Activated naive CD8-positive, alpha-beta T cell treated with anti-CD3 and anti-CD28 coated beads, Interleukin-2, amount 10 ng/mL, durations not matched to agents 7 days and 5 days (primary cell): ENCODE results near the gene CMSS1. TPM values are rescaled to one million over a fixed set of nuclear protein-coding genes. Genes with fewer than 3 reads are reported as not detected.

Experiments
- ATAC-seq: fragments of 150-1000 bp; cut with Tn5 transposase; one replicate; pipeline ENCODE4 v1.10.0; 2021; ENCODE audit warnings: low read depth, moderate library complexity
- POLR2A ChIA-PET: fragments of 350-600 bp; sonication (Branson Sonifier 250); formaldehyde crosslinking; loops from one replicate; lab custom pipeline; 2021; ENCODE audit warnings: antibody characterized with exemption; lab: Charles Lee
- DNase-seq: peaks from one replicate; pipeline ENCODE4 v3.0.0; 2021
- H3K27ac Mint-ChIP-seq: one replicate; pipeline ENCODE4 v1.8.0; 2022; ENCODE audit warnings: mild to moderate bottlenecking, mixed read lengths
- H3K27me3 Mint-ChIP-seq: one replicate; pipeline ENCODE4 v1.8.0; 2022; ENCODE audit warnings: mild to moderate bottlenecking, moderate library complexity, mixed read lengths
- H3K36me3 Mint-ChIP-seq: one replicate; pipeline ENCODE4 v1.8.0; 2021; ENCODE audit warnings: mild to moderate bottlenecking, mixed read lengths
- H3K4me1 Mint-ChIP-seq: one replicate; pipeline ENCODE4 v1.8.0; 2021; ENCODE audit warnings: mixed read lengths
- H3K4me3 Mint-ChIP-seq: one replicate; pipeline ENCODE4 v1.8.0; 2022; ENCODE audit warnings: mild to moderate bottlenecking, moderate library complexity, mixed read lengths
- H3K9me3 Mint-ChIP-seq: one replicate; pipeline ENCODE4 v1.8.0; 2021; ENCODE audit warnings: mixed read lengths
- total RNA-seq, 2 experiments: library from RNA; stranded (reverse); gene quantifications; one replicate each; pipeline ENCODE4 v1.2.3, GENCODE V29; 2021

CMSS1 gene
- total RNA-seq, 2 experiments from 2014 or later, result 24.2 to 31.8 TPM

DNA sequence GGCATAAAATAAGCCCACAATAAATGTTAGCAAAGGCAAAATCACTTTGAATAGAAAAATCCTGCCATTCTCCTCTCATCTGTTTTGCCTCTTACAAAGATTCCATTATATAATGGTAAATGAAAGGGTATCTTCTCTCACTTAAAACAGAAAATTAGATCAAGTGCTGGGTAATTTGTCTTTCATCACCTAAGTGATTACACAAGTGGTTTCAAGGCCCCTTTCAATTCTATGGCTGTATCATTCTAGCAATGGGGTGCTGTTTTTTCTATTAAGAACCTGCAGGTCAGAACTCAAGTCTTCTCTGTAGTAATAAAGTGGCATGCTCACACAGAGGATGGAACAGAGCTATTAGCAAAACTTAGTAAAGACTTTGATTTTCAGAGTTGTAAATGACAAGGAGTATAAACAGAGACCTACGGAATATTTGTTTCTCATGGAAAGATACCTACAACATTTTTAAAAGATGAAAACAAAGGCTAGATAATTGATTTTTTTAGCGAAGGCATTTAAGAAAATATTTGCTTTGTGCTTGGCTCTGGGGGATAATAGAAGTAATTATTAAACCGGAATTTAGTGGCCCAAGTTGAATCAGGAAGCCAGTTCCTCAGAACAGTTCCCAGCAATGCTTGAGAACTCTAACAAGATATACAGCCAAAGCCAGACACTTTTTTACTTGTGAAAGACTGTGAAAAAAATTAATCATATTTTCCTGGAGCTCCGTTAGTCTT is 137.4 kb downstream of the CMSS1 start:
- no peaks in the 10 kb centered on the region for H3K9me3 Mint-ChIP-seq
- H3K4me3 Mint-ChIP-seq, result no peak overlapping the region
- peaks cover 4% of the 10 kb centered on the region for H3K36me3 Mint-ChIP-seq
- H3K27ac Mint-ChIP-seq, result no peak overlapping the region
- H3K27me3 Mint-ChIP-seq, result no peaks in the 10 kb centered on the region
- ATAC-seq, result no peak
- no peak for DNase-seq
- peaks cover 14% of the 10 kb centered on the region for H3K4me1 Mint-ChIP-seq
- POLR2A ChIA-PET, result no interaction called here

DNA sequence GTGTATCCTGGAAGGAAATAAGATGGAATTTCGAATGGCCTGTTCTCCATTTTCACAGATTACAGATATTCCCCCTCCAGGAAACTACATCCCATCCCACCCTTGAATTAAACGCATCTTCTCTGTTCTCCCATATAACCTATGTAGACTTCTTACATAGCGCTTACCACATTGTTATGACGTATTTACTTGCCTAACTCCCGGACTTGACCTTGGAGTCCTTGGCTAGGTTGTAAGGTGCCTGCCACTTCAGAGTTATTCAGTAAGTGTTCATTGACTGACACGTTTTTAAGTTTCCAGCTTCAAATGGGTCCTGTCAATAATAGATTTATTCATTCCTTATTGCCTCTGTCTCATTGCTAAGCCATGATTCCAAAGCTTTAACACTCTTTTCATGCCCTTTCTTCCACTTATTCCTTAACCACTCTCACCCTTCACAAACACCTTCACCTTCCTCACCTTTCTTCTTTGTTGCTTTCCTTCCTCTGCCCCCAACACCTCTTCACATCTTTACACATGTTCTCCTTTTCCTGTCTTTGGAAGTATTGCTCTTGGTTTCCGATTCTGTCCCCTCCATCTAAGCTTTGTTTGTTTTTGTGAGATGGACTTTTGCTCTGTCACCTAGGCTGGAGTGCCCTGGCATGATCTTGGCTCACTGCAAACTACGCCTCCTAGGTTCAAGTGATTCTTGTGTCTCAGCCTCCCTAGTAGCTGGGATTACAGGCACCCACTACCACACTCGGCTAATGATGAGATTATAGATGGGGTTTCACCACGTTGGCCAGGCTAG is 138.3 kb downstream of the CMSS1 start:
- Mint-ChIP-seq H3K4me3 (no peak overlapping the region), H3K9me3 (no peaks in the 10 kb centered on the region), H3K27ac (no peak overlapping the region), H3K36me3 (peaks cover 4% of the 10 kb centered on the region), H3K27me3 (no peaks in the 10 kb centered on the region), H3K4me1 (peaks cover 13% of the 10 kb centered on the region)
- no peak for DNase-seq
- no peak for ATAC-seq
- POLR2A ChIA-PET, result no interaction called here

DNA sequence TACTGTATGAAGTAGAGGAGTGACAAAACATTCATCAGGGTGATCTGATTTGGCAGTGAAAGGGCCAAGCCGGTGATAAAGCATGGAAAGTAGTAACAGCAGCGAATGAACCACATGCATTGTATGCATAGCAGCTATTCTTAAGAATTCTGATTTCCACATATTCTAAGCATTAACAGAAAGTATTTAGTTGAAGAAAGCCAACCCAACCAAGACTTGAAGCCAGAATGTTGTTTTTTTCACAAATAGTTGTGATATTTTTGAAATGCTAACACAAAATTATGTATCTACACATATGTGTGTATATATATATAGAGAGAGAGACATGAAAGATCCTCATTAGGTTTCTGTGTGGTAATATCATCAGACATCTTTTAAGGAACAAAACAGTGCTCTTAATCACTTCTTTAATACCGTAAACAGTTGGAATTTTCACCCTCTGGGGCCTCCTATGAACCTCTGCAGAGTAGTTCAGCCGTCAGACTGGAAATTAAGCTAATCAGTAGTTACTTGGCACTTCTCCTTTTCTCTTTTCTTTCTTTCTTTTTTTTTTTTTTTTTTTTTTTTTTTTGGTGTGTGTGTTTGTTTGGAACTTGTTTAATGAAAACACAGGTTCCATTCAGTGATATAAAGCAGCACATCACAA is 139.6 kb downstream of the CMSS1 start:
- no peaks in the 10 kb centered on the region for H3K9me3 Mint-ChIP-seq
- H3K4me3 Mint-ChIP-seq, result no peak overlapping the region
- DNase-seq (no peak), ATAC-seq (no peak)
- H3K4me1 Mint-ChIP-seq, result peaks cover 15% of the 10 kb centered on the region
- H3K27ac Mint-ChIP-seq, result no peak overlapping the region
- H3K27me3 Mint-ChIP-seq, result no peaks in the 10 kb centered on the region
- POLR2A ChIA-PET, result no interaction called here
- H3K36me3 Mint-ChIP-seq, result peaks cover 3% of the 10 kb centered on the region

DNA sequence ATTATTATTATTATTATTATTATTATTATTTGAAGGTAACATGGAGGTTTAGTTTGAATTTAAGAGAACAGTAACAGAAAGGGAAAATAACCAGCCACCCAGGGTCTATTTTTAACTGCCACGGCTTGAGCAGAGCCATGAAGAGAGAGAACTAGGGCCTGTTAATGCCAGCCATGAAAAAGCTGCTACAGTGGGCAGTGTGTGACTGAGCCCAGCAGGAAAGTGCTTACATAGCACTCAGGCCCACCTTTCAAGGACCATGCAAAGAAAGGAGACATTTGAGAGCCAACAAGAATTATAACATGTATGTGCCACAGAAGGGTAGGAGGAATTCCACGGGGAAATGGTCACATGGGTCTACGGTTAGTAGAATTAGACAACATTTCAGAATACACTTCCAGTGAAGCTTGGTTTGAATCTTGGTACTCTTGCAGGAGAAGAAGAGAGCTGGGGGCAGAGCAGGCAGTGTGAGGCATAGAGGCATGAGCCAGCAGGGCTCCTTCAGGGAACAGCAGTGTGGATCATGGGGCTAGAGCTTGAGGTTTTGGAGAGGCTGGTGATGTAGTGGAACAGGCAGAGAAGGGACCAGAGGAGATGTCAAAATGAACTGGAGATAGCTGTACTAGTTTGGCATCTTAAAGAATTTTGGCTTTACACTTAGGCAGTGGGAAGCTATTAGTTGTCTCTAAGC is 140.7 kb downstream of the CMSS1 start:
- peaks cover 11% of the 10 kb centered on the region for H3K4me1 Mint-ChIP-seq
- no peaks in the 10 kb centered on the region for H3K27me3 Mint-ChIP-seq
- POLR2A ChIA-PET, result no interaction called here
- DNase-seq (no peak), ATAC-seq (no peak)
- no peaks in the 10 kb centered on the region for H3K9me3 Mint-ChIP-seq
- peaks cover 4% of the 10 kb centered on the region for H3K36me3 Mint-ChIP-seq
- no peak overlapping the region for H3K4me3 Mint-ChIP-seq
- no peak overlapping the region for H3K27ac Mint-ChIP-seq

DNA sequence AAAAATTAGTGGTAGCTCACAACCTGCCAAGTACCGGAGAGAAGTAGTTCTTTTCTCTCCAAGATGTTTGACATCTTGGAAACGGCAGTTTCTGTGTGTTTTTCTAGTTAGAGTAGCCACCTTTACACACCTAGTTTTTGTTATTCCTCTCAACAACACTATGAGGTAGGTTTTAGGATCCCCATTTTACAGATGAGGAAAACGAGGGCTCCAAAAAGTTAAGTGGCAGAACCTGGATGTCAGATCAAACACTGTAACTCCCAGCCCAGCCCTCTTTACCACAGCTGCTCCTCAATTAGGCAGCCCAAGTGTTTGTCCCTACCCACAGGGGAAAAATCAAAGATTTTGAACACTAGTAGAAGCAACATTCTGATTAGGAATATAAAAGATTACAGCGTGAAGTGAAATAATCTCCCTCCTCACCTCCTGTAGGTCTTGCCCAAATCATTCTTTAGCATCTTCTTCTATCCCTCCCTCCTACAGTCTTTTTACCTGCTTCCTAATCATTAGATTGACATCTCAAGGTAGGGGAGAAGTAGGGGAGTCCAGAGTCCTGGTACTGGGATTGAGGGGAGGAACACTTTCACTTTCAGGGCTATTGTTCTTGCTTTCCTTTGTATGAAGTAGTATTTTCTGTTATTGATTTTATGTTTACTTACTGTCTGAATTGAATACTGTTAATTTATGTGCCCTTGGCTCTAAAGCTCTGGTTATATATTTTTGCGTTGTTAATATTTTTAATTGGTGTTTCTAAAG is 142.6 kb downstream of the CMSS1 start:
- H3K36me3 Mint-ChIP-seq, result peaks cover 4% of the 10 kb centered on the region
- ATAC-seq, result no peak
- no peaks in the 10 kb centered on the region for H3K27me3 Mint-ChIP-seq
- no peak for DNase-seq
- H3K4me3 Mint-ChIP-seq, result no peak overlapping the region
- POLR2A ChIA-PET, result no interaction called here
- no peaks in the 10 kb centered on the region for H3K9me3 Mint-ChIP-seq
- peaks cover 7% of the 10 kb centered on the region for H3K4me1 Mint-ChIP-seq
- H3K27ac Mint-ChIP-seq, result no peak overlapping the region

DNA sequence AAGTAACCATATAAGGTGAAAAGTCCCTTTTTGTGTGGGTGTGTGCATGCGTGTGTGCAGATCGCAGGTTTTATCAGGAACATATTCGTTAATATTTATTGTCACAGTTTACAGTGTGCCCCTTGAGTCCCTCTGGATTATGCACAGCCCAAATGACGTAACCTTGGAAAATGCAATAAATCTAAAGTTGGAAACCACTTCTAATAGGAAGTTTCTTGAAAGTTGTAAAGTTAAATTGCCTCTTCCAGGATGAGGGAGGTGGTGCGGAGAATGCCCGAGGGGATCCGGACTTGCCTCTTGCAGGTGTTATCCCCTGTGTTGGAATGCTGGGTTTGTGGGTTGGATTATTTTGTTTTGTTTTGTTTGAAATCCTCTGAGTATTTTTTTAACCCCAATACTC is 143.3 kb downstream of the CMSS1 start:
- H3K27ac Mint-ChIP-seq, result no peak overlapping the region
- peaks cover 4% of the 10 kb centered on the region for H3K36me3 Mint-ChIP-seq
- no peak for ATAC-seq

DNA sequence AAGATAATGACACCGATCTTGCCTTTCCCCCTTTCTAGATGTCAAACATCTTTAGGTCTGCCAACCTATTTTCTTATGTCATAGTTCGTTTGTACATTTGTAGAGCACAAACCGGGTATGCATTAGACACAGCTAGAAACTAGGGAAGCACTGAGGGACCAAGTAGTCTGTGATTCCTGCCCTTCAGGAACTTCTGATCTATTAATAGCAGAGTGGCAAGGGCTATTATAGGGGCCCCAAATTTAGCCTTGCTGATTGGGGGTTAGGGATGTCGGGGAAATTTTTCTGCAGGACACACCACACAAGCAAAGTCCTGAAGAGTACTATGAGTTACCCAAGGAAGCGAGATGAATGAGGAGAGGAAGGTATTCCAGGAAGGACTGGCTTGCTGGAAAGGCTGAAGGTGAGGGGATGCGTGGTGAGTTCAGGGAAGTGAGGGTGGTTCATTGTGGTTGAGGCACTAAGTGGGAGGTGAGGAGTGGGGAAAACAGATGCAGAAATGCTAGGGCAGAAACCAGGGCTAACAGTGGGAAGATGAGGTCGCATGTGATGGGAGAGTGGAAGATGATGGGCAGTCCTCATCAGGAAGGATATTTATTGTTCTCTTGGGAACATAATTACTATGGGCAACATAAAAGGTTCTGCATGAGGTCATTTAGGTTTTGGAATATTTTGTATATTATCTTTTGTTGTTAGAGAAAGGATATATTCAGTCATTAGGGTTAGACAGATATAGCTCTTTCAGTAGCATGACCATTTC is 144.3 kb downstream of the CMSS1 start:
- DNase-seq, result no peak
- Mint-ChIP-seq H3K4me1 (peaks cover 7% of the 10 kb centered on the region), H3K27ac (no peak overlapping the region), H3K4me3 (no peak overlapping the region), H3K36me3 (peaks cover 4% of the 10 kb centered on the region), H3K9me3 (no peaks in the 10 kb centered on the region), H3K27me3 (no peaks in the 10 kb centered on the region)
- POLR2A ChIA-PET, result no interaction called here
- no peak for ATAC-seq

More for the DNA sequence above, 143.3 kb downstream of the CMSS1 start:
- Mint-ChIP-seq H3K4me3 (no peak overlapping the region), H3K4me1 (peaks cover 7% of the 10 kb centered on the region), H3K9me3 (no peaks in the 10 kb centered on the region), H3K27me3 (no peaks in the 10 kb centered on the region)
- POLR2A ChIA-PET, result no interaction called here
- DNase-seq, result no peak

DNA sequence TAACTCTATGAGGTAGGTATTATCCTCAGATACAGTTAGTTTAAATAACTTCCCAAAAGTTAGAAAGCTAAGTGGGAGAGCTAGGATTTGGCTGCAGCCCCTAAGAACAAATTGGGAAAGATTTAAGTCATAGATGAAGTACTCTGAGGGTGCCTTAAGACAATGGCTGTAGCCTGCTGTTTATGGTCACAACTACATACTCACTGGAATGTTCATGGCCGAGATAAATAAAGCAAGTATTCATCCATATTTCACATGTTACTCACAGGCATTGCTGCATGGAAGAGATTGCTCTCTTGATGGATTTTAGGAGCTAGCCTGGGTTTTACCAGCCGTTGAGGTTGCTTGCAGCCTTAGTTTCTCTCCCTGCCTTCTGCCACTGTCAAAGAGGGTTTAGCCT is 145.0 kb downstream of the CMSS1 start:
- Mint-ChIP-seq H3K36me3 (peaks cover 6% of the 10 kb centered on the region), H3K9me3 (no peaks in the 10 kb centered on the region), H3K27me3 (no peaks in the 10 kb centered on the region), H3K27ac (no peak overlapping the region), H3K4me1 (peaks cover 7% of the 10 kb centered on the region), H3K4me3 (no peak overlapping the region)
- POLR2A ChIA-PET, result no interaction called here
- DNase-seq (no peak), ATAC-seq (no peak)

DNA sequence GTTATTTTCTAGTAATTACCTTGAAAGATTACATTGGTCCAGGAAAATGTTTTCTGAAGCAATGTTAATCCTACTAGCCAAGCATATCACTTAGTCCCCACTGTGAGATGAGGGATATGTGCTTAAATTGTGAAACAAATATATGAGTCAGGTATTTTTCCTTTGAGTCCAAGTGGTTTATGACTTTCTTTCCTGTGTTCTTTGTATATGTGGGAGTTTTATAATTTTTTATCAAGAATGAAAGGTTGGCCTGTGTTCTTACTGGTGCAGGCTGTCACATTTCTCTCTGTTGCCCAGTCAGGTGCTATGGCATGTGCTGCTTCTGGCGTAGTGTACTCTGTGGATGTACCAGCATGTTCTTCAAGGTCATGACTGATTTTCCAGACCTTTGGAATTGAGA is 147.4 kb downstream of the CMSS1 start:
- peaks cover 4% of the 10 kb centered on the region for H3K36me3 Mint-ChIP-seq
- POLR2A ChIA-PET, result no interaction called here
- peaks cover 8% of the 10 kb centered on the region for H3K4me1 Mint-ChIP-seq
- no peak for DNase-seq
- H3K4me3 Mint-ChIP-seq, result no peak overlapping the region
- ATAC-seq, result no peak
- no peaks in the 10 kb centered on the region for H3K9me3 Mint-ChIP-seq
- H3K27me3 Mint-ChIP-seq, result no peaks in the 10 kb centered on the region
- H3K27ac Mint-ChIP-seq, result no peak overlapping the region

DNA sequence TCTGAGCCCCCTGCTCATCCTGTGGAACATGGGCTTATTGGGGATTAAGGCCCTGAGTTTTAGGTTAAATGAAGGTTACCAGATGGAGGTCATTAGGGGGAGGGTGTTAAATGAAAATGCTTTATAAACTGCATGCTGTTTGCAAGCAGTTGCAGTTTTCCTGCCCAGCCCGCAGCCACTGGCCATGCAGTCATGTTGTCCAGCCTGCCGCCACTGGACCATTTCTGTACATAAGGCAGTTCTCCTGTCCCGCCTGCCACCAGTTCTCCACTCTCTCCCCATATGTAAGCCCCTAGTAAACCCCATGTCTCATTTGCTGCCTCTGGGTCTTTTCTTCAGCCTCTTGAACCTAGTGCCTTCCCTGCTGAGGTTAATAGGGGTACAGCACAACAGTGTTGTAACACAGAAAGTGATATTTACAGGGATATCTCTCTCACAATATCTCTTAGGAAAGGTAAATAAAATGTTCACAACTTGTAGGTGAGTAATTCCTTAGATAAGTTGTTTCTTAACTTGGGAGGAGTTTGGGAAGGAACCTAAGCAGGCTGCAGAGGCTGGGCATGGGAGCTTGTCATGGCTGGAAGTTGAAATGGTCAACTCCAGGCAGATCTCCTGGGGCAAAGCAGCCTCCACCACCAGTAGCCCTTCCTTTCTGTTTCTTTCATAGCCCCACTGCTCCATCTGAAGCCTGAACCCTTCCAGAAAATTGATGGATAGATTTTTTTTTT is 148.2 kb downstream of the CMSS1 start:
- no peaks in the 10 kb centered on the region for H3K27me3 Mint-ChIP-seq
- ATAC-seq (no peak), DNase-seq (no peak)
- H3K4me1 Mint-ChIP-seq, result peaks cover 14% of the 10 kb centered on the region
- no peak overlapping the region for H3K4me3 Mint-ChIP-seq
- POLR2A ChIA-PET, result no interaction called here
- no peak overlapping the region for H3K27ac Mint-ChIP-seq
- H3K9me3 Mint-ChIP-seq, result no peaks in the 10 kb centered on the region
- H3K36me3 Mint-ChIP-seq, result peaks cover 7% of the 10 kb centered on the region

DNA sequence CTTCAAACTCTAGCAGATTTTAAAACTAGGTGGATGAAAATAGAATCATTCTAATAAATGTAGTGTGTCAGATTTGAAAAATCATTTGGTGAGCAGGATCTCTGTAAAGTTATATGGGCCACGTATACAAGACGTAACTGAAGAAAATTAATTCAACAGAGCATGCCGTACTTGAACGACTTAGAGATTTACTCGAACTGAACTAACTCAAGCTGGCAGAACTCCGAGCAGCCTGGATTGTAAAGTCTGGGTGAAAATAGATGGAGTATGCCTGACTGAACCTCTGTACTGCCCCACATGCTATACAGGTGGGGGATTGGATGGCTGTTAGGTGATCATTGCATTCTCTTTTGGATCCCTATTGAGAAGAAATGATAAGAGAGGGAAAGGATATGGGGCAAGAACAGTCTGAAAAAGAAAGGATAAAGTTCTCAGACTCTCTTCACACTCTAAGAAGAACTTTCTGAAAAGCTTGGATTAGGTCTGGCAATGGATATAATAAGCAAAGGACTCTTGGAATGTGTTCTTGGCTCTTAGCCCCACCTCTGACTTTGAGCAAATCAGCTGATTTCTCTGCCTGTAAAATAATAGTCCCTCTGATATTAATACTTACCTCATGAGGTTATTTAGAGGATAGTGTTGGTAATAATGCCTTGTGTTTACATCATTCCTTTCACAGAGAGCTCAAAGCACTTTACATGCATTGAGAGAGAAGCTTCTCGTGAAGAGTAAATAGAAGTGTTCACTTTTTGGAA is 149.2 kb downstream of the CMSS1 start:
- no peaks in the 10 kb centered on the region for H3K27me3 Mint-ChIP-seq
- H3K4me1 Mint-ChIP-seq, result peaks cover 13% of the 10 kb centered on the region
- DNase-seq, result no peak
- POLR2A ChIA-PET, result no interaction called here
- no peak overlapping the region for H3K4me3 Mint-ChIP-seq
- peaks cover 7% of the 10 kb centered on the region for H3K36me3 Mint-ChIP-seq
- H3K9me3 Mint-ChIP-seq, result no peaks in the 10 kb centered on the region
- no peak for ATAC-seq
- no peak overlapping the region for H3K27ac Mint-ChIP-seq
